Mucosa of descending colon (tissue), 3 donors: Measurements from ENCODE around the gene ST6GALNAC6. TPM values are rescaled to one million over a fixed set of nuclear protein-coding genes. Genes with fewer than 3 reads are reported as not detected.

Source experiments
- ATAC-seq: fragments of 200-7000 bp; cut with Tn5 transposase; one replicate; pipeline ENCODE4 v1.9.1; 2020; ENCODE audit warnings: mild to moderate bottlenecking, moderate library complexity
- DNase-seq, 3 donors: peaks; one replicate each; pipeline ENCODE4 v3.0.0-alpha.2; 2020
- H3K36me3 ChIP-seq: fragments of 200-600 bp; one replicate; pipeline ENCODE4 v1.8.0; 2021; ENCODE audit warnings: low read depth, mild to moderate bottlenecking
- H3K4me1 ChIP-seq: fragments of 200-600 bp; one replicate; pipeline ENCODE4 v1.8.0; 2021; ENCODE audit warnings: low read depth, mild to moderate bottlenecking
- H3K4me3 ChIP-seq: fragments of 200-600 bp; one replicate; pipeline ENCODE4 v1.8.0; 2021; ENCODE audit warnings: mild to moderate bottlenecking
- H3K9me3 ChIP-seq: fragments of 200-600 bp; one replicate; pipeline ENCODE4 v1.8.0; 2021; ENCODE audit warnings: mild to moderate bottlenecking
- intact Hi-C, 2 donors: fragments of 100-400 bp; cut with DNase I in 1 of 2; cut with micrococcal nuclease in 1 of 2; formaldehyde crosslinking; loops; one replicate each; pipeline versions ENCODE4 v1.11.0 to v1.11.1; 2022; cut with DNase I, micrococcal nuclease
- total RNA-seq, 3 donors: library from RNA; stranded (reverse); fragmentation: NEBNext Ultra II Directional in 2 of 3; extraction: Animal tissue kit (Norgen Biotek cat#: 25700) in 2 of 3; gene quantifications; one replicate each; pipeline versions ENCODE4 v1.2.1 to v1.2.4, GENCODE V29; 2021 to 2023
- TF ChIP-seq, protein P1 (sequence below): fragments of 200-600 bp; IDR thresholded peaks from one replicate; pipeline ENCODE4 v1.8.0; 2022; ENCODE audit warnings: antibody characterized with exemption, mild to moderate bottlenecking
- donor health status: DM: no; HTN: no; CAD: no; lungs with moderate emphysema.
- donor health status: DM: no; HTN: no; CAD: no.
- donor health status: DM: no; HTN: yes; CAD: no.

Gene ST6GALNAC6
- total RNA-seq, 3 donors from 2014 or later: 121 to 266 (median 175) TPM

DNA sequence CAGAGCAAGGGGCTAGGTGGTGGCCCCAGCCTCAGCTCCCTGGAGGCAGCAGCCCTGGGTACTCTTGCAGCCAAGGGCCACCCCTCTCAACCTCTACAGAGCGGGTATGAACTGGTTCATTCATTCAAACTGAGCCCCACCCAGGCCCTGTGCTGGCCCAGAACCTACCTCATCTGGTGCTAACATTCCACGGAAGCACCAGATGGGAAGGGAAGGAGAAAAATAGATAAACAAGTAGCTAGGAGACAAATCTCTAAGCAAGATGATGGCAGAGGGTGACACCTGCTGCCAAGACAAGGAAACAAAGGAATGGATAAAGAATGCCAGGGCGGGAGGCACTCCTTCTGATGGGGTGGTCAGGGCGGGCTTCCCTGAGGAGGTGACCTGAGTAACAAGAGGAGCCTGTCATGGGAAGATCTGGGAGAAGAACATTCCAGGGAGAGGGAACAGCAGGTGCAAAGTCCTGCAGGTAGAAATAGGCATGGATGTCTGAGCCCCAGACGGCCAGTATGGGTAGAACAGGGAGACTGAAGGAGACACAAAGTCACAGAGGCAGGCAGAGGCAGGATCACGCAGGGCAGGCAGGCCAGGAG lies 11.3 kb upstream of the ST6GALNAC6 start:
- TF ChIP-seq, protein P1, sequence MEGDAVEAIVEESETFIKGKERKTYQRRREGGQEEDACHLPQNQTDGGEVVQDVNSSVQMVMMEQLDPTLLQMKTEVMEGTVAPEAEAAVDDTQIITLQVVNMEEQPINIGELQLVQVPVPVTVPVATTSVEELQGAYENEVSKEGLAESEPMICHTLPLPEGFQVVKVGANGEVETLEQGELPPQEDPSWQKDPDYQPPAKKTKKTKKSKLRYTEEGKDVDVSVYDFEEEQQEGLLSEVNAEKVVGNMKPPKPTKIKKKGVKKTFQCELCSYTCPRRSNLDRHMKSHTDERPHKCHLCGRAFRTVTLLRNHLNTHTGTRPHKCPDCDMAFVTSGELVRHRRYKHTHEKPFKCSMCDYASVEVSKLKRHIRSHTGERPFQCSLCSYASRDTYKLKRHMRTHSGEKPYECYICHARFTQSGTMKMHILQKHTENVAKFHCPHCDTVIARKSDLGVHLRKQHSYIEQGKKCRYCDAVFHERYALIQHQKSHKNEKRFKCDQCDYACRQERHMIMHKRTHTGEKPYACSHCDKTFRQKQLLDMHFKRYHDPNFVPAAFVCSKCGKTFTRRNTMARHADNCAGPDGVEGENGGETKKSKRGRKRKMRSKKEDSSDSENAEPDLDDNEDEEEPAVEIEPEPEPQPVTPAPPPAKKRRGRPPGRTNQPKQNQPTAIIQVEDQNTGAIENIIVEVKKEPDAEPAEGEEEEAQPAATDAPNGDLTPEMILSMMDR: no peak
- H3K4me3 ChIP-seq: no peak overlapping the region
- peaks cover 55% of the 10 kb centered on the region for H3K4me1 ChIP-seq
- intact Hi-C loops: no loop called here
- peak; percentile 30 for ATAC-seq
- peak in 2 of 3 donors; percentile 58 to 65 for DNase-seq
- H3K9me3 ChIP-seq: no peaks in the 10 kb centered on the region
- H3K36me3 ChIP-seq: no peaks in the 10 kb centered on the region

DNA sequence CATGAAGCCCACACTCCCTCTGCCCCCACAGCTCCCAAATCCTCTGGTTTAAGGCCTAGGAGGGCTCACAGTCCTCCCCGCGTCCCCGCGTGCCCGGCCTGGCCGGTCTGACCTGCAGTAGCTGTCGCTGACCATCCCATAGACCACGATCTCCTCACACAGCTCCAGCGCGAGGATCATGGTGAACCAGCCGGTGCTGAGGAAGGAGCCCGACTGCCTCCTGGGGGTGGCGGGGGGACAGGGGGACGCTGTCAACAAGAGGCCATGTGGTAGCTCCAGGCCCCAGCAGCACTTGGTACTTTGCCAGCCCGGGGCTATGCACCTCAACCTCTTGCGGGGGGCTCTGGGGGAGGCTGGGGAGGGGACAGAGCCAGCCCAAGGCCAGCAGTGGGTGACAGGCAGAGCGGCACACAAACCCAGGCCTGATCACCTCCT lies 10.5 kb upstream of the ST6GALNAC6 start:
- TF ChIP-seq, protein P1: no peak
- DNase-seq (peak in 1 of 3 donors; percentile 47), ATAC-seq (no peak)
- no peaks in the 10 kb centered on the region for H3K9me3 ChIP-seq
- no peaks in the 10 kb centered on the region for H3K36me3 ChIP-seq
- H3K4me1 ChIP-seq: peaks cover 54% of the 10 kb centered on the region
- intact Hi-C loops: no loop called here
- no peak overlapping the region for H3K4me3 ChIP-seq

DNA sequence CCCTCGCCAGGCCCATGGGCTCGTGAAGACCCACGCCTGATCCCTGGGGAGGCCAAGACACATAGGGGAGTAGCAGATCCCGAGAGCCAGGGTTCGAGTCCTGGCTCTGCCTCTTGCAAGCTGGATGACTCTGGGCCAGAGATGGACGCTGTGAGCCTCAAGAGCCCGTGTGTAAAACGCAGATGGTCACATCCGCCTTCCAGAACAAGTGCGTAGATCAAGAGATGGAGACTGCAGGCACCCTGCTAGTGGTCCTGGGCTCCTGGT lies 9.2 kb upstream of the ST6GALNAC6 start:
- intact Hi-C loops: no loop called here
- no peak for ATAC-seq
- Histone ChIP-seq H3K4me3 (no peak overlapping the region), H3K4me1 (peaks cover 58% of the 10 kb centered on the region), H3K36me3 (no peaks in the 10 kb centered on the region), H3K9me3 (no peaks in the 10 kb centered on the region)
- no peak for DNase-seq
- TF ChIP-seq, protein P1: no peak

DNA sequence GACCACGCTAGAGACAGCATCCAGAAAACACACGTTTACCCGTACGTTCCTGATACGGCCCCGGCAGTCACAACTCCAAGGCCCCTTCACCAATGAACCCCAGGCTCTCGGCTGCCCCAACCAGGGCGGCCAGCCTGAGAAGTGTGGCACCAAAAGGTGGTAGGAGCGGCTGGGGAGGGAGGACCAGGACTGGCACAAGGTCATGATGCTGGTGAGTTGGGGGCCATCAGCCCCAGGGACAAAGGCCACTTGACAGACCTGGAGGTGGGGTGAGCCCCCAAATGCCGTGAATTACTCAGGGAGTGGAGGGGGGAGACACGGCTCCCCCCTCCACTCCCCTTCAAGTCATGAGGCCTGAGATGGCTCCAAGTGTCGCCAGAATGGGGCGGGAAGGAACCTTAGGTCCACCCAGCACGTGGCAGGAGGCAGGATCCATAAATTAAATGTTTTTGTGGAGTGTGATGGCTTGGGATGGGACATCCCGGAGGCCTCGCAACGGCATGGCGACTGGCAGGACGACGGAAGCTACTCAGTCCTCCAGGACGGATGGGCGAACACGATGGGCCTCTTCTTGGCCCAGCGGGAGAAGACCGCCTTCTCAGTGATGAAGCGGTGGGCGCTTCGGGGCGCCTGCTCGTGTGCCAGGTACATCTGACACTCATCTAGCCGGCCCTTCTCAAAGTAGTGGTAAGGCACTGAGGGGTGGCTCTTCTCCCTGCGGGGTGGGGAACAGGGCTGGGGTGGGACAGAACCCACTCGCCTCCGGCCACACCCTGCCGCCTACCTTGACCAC lies 8.7 kb upstream of the ST6GALNAC6 start:
- H3K36me3 ChIP-seq: no peaks in the 10 kb centered on the region
- ATAC-seq (no peak), DNase-seq (no peak)
- no peaks in the 10 kb centered on the region for H3K9me3 ChIP-seq
- H3K4me3 ChIP-seq: no peak overlapping the region
- TF ChIP-seq, protein P1: no peak
- H3K4me1 ChIP-seq: peaks cover 61% of the 10 kb centered on the region
- intact Hi-C loops: no loop called here

DNA sequence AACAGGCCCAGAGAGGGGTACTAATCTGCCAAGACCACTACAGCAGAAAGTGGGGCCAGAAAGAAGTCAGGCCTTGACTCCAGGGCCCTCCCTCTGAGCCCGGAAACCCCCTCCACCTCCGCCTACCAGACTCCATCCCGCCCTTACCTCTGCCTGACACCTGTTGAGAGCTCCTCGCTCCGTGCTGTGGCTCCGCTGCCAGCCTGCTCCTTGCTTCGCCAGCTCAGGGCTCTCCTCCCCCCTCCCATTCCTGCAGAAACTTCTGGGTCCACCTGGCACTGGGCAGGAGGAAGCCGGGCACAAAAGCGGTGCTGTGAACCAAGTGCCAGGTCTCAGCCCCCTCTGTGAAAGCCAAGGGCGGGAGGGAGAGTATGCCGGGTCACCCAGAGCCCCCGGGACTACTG lies 6.4 kb upstream of the ST6GALNAC6 start:
- DNase-seq (peak in 2 of 3 donors; percentile 69 to 83), ATAC-seq (peak; percentile 39)
- intact Hi-C loops: no loop called here
- no peaks in the 10 kb centered on the region for H3K36me3 ChIP-seq
- TF ChIP-seq, protein P1: no peak
- no peaks in the 10 kb centered on the region for H3K9me3 ChIP-seq
- no peak overlapping the region for H3K4me3 ChIP-seq
- H3K4me1 ChIP-seq: peaks cover 68% of the 10 kb centered on the region
